ENCODE results near the gene LDB2.

DNA sequence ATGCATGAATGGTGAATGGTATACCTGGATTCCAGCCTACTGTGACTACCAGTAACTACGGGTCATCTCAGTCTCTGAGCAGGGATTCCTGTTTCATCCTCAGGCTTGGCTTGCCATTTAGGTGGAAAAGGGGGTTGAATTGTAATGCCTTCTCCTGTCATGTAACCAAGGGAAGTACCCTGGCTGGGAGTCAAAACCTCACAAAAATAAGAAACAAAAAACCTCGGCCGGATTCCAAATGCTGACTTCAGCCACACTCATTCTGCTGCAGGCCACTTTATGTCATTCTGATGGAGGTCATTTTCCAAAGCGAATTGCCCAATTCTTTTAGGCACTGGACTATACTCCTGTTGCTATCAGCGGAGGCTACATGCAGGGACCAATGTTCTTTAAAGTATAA is 324.7 kb downstream of the LDB2 start:
- TF ChIP-seq CTCF (conservative IDR thresholded peaks at IDR 0.05 in 1 of 2, IDR thresholded peaks at IDR 0.05 in 1 of 2; ENCODE audit: extremely low read depth in 1 of 2, insufficient read depth in 1 of 2, low read depth in 1 of 2, low read length in 2 of 2) (no peak), EZH2 (IDR thresholded peaks at IDR 0.05; ENCODE audit: borderline replicate concordance, low read length) (no peak)
